Large intestine (tissue), 3 donors: ENCODE measurements around the gene RPS25. TPM values are rescaled to one million over a fixed set of nuclear protein-coding genes. Genes with fewer than 3 reads are reported as not detected.
A peak's percentile ranks its signal among the peaks of the same experiment; 100 is the strongest.
"Not testable (repeated sequence)": the region's sequence is repeated elsewhere in the genome, so short reads cannot be mapped to it uniquely, and the experiment has no call there.

ENCODE experiments used
- DNase-seq, 2 donors: peaks; one replicate each; pipeline versions ENCODE4 v3.0.0 to v3.0.0-alpha.2; 2013
- H3K27ac ChIP-seq: one replicate; pipeline ENCODE4 v1.5.1; 2013; ENCODE audit warnings: low read length
- H3K27me3 ChIP-seq: 2 replicates; pipeline ENCODE4 v1.6.1; 2013; ENCODE audit warnings: low read length; ENCODE audit not compliant: control insufficient read depth, insufficient read depth
- H3K36me3 ChIP-seq: 2 replicates; pipeline ENCODE4 v1.6.1; 2013; ENCODE audit warnings: low read length; ENCODE audit not compliant: control insufficient read depth, insufficient read depth
- H3K4me1 ChIP-seq: one replicate; pipeline ENCODE4 v1.6.1; 2013; ENCODE audit warnings: low read length; ENCODE audit not compliant: control insufficient read depth, insufficient read depth
- H3K4me3 ChIP-seq: one replicate; pipeline ENCODE4 v1.5.1; 2013; ENCODE audit warnings: low read length
- H3K9me3 ChIP-seq: one replicate; pipeline ENCODE4 v1.6.1; 2013; ENCODE audit warnings: mild to moderate bottlenecking, low read depth, low read length, moderate library complexity; ENCODE audit not compliant: control insufficient read depth
- WGBS: methylation state at CpG from one replicate; pipeline ENCODE4 v1.1.5; 2013; ENCODE audit warnings: low lambda C conversion rate; ENCODE audit not compliant: insufficient coverage; 5-methylcytosine and 5-hydroxymethylcytosine counted together
- polyA plus RNA-seq: library from polyadenylated mRNA; unstranded; fragments of 120-200 nt; gene quantifications from one replicate; pipeline ENCODE4 v1.2.1, GENCODE V29; 2013

The RPS25 gene
- polyA plus RNA-seq, 1 donor, result 1,295 TPM

DNA sequence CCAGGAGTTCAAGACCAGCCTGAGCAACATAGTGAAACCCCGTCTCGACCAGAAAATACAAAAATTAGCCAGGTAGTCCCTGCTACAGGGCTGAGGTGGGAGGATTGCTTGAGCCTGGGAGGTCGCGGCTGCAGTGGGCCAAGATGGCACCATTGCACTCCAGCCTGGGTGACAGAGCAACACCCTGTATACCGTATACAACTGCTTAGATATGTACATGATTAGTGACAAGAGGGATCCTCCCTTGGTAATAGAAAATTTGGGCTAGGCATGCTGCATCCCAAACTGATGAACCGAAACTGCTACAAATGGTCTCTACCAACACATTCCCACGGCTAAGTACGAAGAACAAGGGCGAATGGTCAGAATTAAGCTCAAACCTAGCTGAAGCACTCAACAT lies 24.8 kb upstream of the RPS25 start:
- Histone ChIP-seq H3K4me1 (no peaks in the 10 kb centered on the region), H3K4me3 (no peak overlapping the region), H3K27me3 (no peaks in the 10 kb centered on the region), H3K9me3 (no peaks in the 10 kb centered on the region), H3K36me3 (peaks cover 30% of the 10 kb centered on the region), H3K27ac (no peak overlapping the region)
- DNase-seq, result no peak
- no CpG with 5 or more reads among the region's 9 CpGs for WGBS

DNA sequence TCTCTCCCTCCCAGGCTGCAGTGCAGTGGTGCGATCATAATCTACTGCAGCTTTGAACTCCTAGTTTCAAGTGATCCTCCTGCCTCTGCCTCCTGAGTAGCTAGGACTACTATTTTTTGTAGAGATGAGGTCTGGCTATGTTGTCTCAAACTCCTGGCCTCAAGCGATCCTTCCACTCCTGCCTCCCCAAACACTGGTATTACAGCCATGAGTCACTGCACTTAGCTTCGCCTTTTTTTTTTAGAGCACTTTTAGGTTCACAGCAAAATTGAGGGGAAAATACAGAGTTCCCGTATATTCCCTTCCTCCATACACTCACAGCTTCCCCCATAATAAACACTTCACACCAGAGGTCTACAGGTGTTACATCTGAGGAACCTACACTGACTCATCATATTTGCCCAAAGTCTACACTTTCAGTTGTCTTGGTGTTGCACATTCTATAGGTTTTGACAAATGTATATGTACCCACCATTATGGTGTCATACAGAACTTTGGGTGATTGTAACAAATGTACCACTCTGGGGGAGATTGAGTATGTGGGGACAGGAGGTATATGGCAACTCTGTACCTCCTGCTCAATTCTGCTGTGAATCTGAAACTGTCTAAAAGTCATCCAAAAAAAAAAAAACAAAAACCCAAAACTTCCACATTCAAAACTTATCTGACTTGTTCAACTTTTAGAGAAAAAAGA lies 23.8 kb upstream of the RPS25 start:
- no peaks in the 10 kb centered on the region for H3K4me1 ChIP-seq
- H3K36me3 ChIP-seq, result peaks cover 21% of the 10 kb centered on the region
- H3K27ac ChIP-seq, result no peak overlapping the region
- H3K4me3 ChIP-seq, result no peak overlapping the region
- no peaks in the 10 kb centered on the region for H3K9me3 ChIP-seq
- H3K27me3 ChIP-seq, result no peaks in the 10 kb centered on the region
- WGBS, result 60% methylated on average over 1 of the region's 4 CpGs
- DNase-seq, result no peak

DNA sequence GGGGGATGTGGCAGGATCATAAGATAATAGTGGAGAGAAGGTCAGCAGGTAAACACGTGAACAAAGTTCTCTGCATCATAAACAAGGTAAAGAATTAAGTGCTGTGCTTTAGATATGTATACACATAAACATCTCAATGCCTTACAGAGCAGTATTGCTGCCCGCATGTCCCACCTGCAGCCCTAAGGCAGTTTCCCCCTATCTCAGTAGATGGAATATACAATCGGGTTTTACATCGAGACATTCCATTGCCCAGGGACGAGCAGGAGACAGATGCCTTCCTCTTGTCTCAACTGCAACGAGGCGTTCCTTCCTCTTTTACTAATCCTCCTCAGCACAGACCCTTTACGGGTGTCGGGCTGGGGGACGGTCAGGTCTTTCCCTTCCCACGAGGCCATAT lies 21.3 kb upstream of the RPS25 start:
- not testable (repeated sequence) for H3K27ac ChIP-seq, H3K9me3 ChIP-seq, H3K36me3 ChIP-seq, DNase-seq, H3K4me1 ChIP-seq, H3K4me3 ChIP-seq, H3K27me3 ChIP-seq
- WGBS, result no CpG with 5 or more reads among the region's 11 CpGs

DNA sequence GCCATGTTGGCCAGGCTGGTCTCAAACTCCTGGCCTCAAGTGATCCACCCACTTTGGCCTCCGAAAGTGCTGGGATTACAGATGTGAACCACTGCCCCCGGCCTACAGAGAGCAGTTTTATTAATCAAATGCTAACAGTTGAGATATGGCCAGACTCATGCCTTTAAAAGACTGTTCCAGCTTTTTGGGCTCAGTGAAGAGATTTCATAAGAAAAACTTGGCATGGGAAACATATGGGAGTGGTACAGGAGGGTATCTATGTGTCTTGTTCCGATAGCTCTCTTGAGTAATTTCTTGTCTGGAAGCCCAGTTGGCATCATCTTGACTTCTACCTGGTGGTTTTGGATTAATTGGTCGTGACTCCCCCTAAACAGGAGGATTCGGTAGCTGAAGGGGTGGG lies 20.7 kb upstream of the RPS25 start:
- no peaks in the 10 kb centered on the region for H3K36me3 ChIP-seq
- H3K4me3 ChIP-seq, result no peak overlapping the region
- H3K27ac ChIP-seq, result no peak overlapping the region
- H3K27me3 ChIP-seq, result no peaks in the 10 kb centered on the region
- no peak for DNase-seq
- no peaks in the 10 kb centered on the region for H3K9me3 ChIP-seq
- WGBS, result 92% methylated on average over 2 of the region's 5 CpGs
- no peaks in the 10 kb centered on the region for H3K4me1 ChIP-seq

DNA sequence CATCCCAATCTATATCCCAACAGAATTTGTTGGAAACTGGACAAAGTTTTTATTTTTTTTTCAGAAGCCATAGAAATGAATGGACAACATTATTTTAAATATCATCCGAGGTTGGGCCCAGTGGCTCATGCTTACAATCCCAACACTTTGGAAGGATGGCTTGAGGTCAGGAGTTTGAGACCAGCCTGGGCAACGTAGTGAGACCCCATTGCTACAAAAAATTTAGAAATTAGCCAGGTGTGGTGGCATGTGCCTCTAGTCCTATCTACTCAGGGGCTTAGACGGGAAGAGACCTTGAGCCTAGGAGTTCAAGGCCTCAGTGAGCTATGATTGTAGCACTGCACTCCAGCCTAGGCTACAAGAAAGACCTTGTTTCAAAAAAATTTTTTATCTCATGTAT lies 16.7 kb upstream of the RPS25 start:
- no peak overlapping the region for H3K27ac ChIP-seq
- no CpG with 5 or more reads among the region's 3 CpGs for WGBS
- no peaks in the 10 kb centered on the region for H3K27me3 ChIP-seq
- no peaks in the 10 kb centered on the region for H3K36me3 ChIP-seq
- DNase-seq, result no peak
- no peaks in the 10 kb centered on the region for H3K9me3 ChIP-seq
- no peak overlapping the region for H3K4me3 ChIP-seq
- no peaks in the 10 kb centered on the region for H3K4me1 ChIP-seq

DNA sequence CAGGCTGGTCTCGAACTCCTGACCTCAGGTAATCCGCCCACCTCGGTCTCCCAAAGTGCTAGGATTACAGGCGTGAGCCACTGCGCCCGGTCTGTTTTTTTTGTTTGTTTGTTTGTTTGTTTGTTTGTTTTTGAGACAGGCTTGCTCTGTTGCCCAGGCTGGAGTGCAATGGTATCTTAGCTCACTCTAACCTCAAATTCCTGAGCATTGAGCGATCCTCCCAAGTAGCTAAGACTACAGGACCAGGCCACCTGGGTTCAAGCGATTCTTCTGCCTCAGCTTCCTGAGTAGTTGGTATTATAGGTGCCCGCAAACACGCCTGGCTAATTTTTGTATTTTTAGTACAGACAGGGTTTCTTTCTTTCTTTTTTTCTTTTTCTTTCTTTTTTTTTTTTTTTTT lies 15.3 kb upstream of the RPS25 start:
- no CpG with 5 or more reads among the region's 10 CpGs for WGBS
- not testable (repeated sequence) for H3K27me3 ChIP-seq, H3K4me3 ChIP-seq, DNase-seq, H3K4me1 ChIP-seq, H3K27ac ChIP-seq, H3K36me3 ChIP-seq, H3K9me3 ChIP-seq

DNA sequence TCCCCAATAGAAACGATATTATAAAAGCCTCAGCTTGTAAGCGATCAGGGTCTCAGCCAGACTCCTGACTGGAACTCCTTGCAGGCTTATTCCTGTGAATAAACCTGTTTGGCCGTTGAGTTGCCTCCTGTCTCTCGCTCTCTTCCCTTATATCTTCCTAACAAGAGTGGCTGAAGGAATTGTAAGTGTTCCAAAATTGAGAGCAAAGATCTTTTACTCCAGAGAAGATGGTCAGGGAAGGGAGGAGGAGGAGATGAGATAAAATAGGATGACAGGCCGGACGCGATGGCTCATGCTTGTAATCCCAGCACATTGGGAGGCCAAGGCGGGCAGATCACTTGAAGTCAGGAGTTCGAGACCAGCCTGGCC lies 13.8 kb upstream of the RPS25 start:
- WGBS, result 80% methylated on average over 1 of the region's 9 CpGs
- no peaks in the 10 kb centered on the region for H3K27me3 ChIP-seq
- H3K27ac ChIP-seq, result no peak overlapping the region
- no peak overlapping the region for H3K4me3 ChIP-seq
- no peak for DNase-seq
- H3K4me1 ChIP-seq, result peaks cover 10% of the 10 kb centered on the region
- no peaks in the 10 kb centered on the region for H3K9me3 ChIP-seq
- H3K36me3 ChIP-seq, result peaks cover 8% of the 10 kb centered on the region

DNA sequence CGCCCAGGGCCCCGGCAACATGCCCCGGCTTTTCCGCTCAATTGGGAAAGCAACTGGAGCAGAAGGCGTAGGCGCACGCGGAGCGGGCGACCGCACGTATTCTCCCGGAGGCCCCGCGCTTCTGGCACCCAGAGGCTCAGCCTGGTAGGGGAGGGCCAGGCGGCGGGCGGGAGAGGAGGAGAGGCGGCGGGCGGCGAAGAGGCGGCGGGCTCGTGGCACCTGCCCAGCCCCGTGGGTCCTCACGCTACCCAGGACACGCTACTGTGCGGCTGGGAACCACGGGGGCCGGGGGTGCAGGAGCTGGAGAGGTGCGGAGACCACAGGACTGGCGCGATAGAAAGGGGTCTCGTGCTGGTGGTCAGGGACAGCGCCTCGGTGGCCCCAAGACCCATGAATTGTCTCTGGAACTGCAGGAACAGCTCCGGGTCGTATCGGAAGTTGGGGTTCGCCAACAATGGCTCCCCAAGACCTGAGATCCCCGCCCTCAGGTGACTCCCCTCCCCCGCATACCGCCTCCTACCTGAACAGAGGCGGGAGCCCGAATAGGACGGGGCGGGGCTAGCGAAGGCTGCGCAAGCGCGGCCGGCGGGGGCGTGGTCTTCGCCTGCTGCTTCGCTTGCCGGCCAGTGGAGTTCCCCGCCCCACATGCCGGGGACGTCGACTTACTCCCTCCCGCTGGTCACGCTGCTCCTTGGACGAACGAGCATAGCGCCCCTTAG lies 12.3 kb upstream of the RPS25 start, which contains the start of gene SLC37A4:
Gene SLC37A4, minus strand, starts transcription at position 549 of the 719 bp plus-strand sequence.
- Histone ChIP-seq H3K27ac (peak within 1 kb of the TSS; percentile 93), H3K27me3 (no peaks in the 10 kb centered on the region), H3K36me3 (peaks cover 21% of the 10 kb centered on the region), H3K4me3 (peak within 1 kb of the TSS; percentile 96), H3K4me1 (peaks cover 23% of the 10 kb centered on the region), H3K9me3 (no peaks in the 10 kb centered on the region)
- peak; percentile 98 to 99 for DNase-seq
- WGBS, result no CpG with 5 or more reads among the region's 67 CpGs

DNA sequence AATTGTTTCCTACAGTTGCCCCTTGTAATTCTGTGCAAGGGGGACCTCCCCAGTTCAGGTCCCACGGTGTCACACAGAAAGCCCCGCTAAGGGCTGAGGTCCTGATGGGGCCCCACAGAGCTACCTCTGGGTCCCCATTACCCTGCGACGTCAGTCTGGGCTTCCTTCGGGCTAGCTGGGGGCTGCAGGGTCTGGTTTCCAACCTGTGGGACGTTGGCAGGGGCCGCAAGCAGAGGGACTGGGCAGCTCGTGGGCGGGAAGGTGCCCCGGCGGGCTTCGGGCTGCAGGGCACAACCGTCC lies 11.8 kb upstream of the RPS25 start:
- DNase-seq, result no peak
- Histone ChIP-seq H3K9me3 (no peaks in the 10 kb centered on the region), H3K27me3 (no peaks in the 10 kb centered on the region), H3K4me3 (peak overlapping the region; percentile 96), H3K27ac (peak overlapping the region; percentile 93), H3K4me1 (peaks cover 28% of the 10 kb centered on the region), H3K36me3 (peaks cover 26% of the 10 kb centered on the region)
- WGBS, result no CpG with 5 or more reads among the region's 13 CpGs

DNA sequence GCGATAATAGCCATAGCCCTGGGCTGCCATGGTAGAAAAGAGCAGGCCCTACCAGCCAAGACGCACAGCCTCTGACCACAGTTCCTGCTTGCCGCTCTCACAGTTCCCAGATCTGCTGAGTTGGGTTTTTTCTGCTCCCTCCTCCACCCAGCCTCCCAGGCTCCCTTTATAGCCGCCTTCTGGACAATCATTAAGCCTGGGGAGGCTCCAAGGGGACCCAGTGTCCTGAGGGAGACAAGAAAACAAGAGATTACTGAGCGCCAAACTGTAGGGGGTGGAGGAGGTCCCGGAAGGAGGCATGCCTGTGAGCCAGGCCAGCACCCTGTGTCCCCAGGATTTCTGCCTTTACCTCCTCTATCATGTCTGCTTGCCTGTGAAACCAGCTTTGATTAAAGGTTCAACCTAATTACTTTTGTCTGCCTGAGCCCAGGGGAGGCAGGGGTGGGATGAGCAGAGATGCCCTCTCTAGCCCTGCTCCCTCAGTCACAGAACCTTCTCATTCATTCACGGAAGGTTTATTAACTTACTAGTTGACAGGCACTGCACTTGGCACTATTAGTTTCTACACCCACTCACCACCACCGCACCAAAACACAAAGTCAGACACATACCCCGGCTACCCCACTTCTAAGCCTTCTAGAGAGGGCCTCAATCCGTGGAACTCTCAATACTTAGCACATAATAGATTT lies 11.3 kb upstream of the RPS25 start:
- Histone ChIP-seq H3K4me3 (peak overlapping the region; percentile 96), H3K36me3 (peaks cover 31% of the 10 kb centered on the region), H3K27ac (peak overlapping the region; percentile 93), H3K9me3 (no peaks in the 10 kb centered on the region), H3K27me3 (no peaks in the 10 kb centered on the region), H3K4me1 (peaks cover 33% of the 10 kb centered on the region)
- WGBS, result no CpG with 5 or more reads among the region's 10 CpGs
- DNase-seq, result peak; percentile 90 to 95
